Activated CD4-positive, alpha-beta T cell treated with anti-CD3 and anti-CD28 coated beads for 24 hours (primary cell): ENCODE results near the gene SMIM44.

ENCODE experiments used
- DNase-seq, 2 donors: peaks; one replicate each; pipeline ENCODE4 v3.0.0-alpha.2; 2020; ENCODE audit warnings: low read depth in 2 of 2

SMIM44 gene

GRCh38 chr19:3477506-3477905 lies 5.7 kb downstream of the SMIM44 start:
- no peak for DNase-seq

- DNase-seq, result no peak
Observed at GRCh38 chr19:3476830-3477229, 6.4 kb downstream of the SMIM44 start.

GRCh38 chr19:3475449-3475848 lies 7.8 kb downstream of the SMIM44 start:
- DNase-seq, result no peak

GRCh38 chr19:3474614-3475013 lies 8.6 kb downstream of the SMIM44 start:
- no peak for DNase-seq

- DNase-seq, result no peak
Observed at GRCh38 chr19:3474010-3474409, 9.2 kb downstream of the SMIM44 start.

- peak; percentile 15 to 38 for DNase-seq
Observed at GRCh38 chr19:3471954-3472655, 11.1 kb downstream of the SMIM44 start.

GRCh38 chr19:3470500-3471128 lies 12.6 kb downstream of the SMIM44 start:
- DNase-seq, result no peak

GRCh38 chr19:3469638-3470499 lies 13.4 kb downstream of the SMIM44 start:
- DNase-seq, result no peak

GRCh38 chr19:3468211-3468610 lies 15.0 kb downstream of the SMIM44 start:
- no peak for DNase-seq

- DNase-seq, result no peak
Observed at GRCh38 chr19:3467437-3468198, 15.6 kb downstream of the SMIM44 start.

- no peak for DNase-seq
Observed at GRCh38 chr19:3466635-3467034, 16.6 kb downstream of the SMIM44 start.

- DNase-seq, result no peak
Observed at GRCh38 chr19:3465552-3465951, 17.7 kb downstream of the SMIM44 start.

GRCh38 chr19:3464587-3465235 lies 18.5 kb downstream of the SMIM44 start:
- no peak for DNase-seq

GRCh38 chr19:3463714-3464586 lies 19.3 kb downstream of the SMIM44 start:
- DNase-seq, result no peak

GRCh38 chr19:3462991-3463713 lies 20.1 kb downstream of the SMIM44 start:
- DNase-seq, result no peak

- no peak for DNase-seq
Observed at GRCh38 chr19:3459965-3460582, 23.2 kb downstream of the SMIM44 start.

GRCh38 chr19:3459089-3459881 lies 24.0 kb downstream of the SMIM44 start:
- DNase-seq, result no peak
